K562 (cell line): ENCODE results near the gene TAF12. TPM values are rescaled to one million over a fixed set of nuclear protein-coding genes. Genes with fewer than 3 reads are reported as not detected.
A peak's percentile ranks its signal among the peaks of the same experiment; 100 is the strongest.

Experiments used
- ATF7 ChIP-seq: fragments of 450-650 bp; IDR thresholded peaks from 2 replicates; pipeline ENCODE4 v1.7.1; 2014; ENCODE audit warnings: mild to moderate bottlenecking, moderate library complexity
- CBX5 ChIP-seq: IDR thresholded peaks from 2 replicates; pipeline ENCODE4 v1.6.1; 2014; ENCODE audit warnings: low read depth, borderline replicate concordance
- E2F5 ChIP-seq: sonication (generic); formaldehyde crosslinking; IDR thresholded peaks from 2 replicates; pipeline ENCODE4 v1.8.0; 2022; ENCODE audit warnings: mild to moderate bottlenecking, missing genetic modification reagents
- MYC ChIP-seq, 2 experiments: fragments of 250-450 bp in 1 of 2; sonication (Bioruptor Pico) in 1 of 2; IDR thresholded peaks; 2 replicates each; pipeline versions ENCODE4 v1.5.1 to v1.6.1; 2012 to 2021; ENCODE audit warnings: low read depth in 2 of 2, borderline replicate concordance in 1 of 2, improper control_type of control experiment in 1 of 2, low read length in 1 of 2, mild to moderate bottlenecking in 1 of 2, moderate library complexity in 1 of 2
- NCOR1 ChIP-seq: fragments of 450-650 bp; IDR thresholded peaks from 2 replicates; pipeline ENCODE4 v1.6.1; 2016; ENCODE audit warnings: mild to moderate bottlenecking, moderate library complexity
- NFXL1 ChIP-seq: fragments of 450-650 bp; formaldehyde crosslinking; IDR thresholded peaks from 2 replicates; pipeline ENCODE4 v1.4.0; 2021; ENCODE audit warnings: mild to moderate bottlenecking
- NR3C1 ChIP-seq: sonication (generic); formaldehyde crosslinking; IDR thresholded peaks from 2 replicates; pipeline ENCODE4 v1.8.1; 2022; ENCODE audit warnings: missing genetic modification reagents
- OTX1 ChIP-seq: fragments of 450-650 bp; formaldehyde crosslinking; IDR thresholded peaks from 2 replicates; pipeline ENCODE4 v1.4.0; 2022; ENCODE audit warnings: mild to moderate bottlenecking
- POLR2AphosphoS5 ChIP-seq: IDR thresholded peaks from 2 replicates; pipeline ENCODE4 v1.6.1; 2011; ENCODE audit warnings: mild to moderate bottlenecking, low read depth, low read length, moderate library complexity; ENCODE audit not compliant: control insufficient read depth, insufficient read depth
- RFX5 ChIP-seq: IDR thresholded peaks from 2 replicates; pipeline ENCODE4 v1.6.1; 2011; ENCODE audit warnings: low read depth, mild to moderate bottlenecking, improper control_type of control experiment, low read length
- TRIM24 ChIP-seq, 2 experiments: fragments of 450-650 bp; IDR thresholded peaks; 2 replicates each; pipeline ENCODE4 v1.6.1; 2016
- TSHZ1 ChIP-seq: fragments of 250-450 bp; sonication (Bioruptor Pico); IDR thresholded peaks from 2 replicates; pipeline ENCODE4 v1.4.0; 2020; ENCODE audit warnings: mild to moderate bottlenecking, moderate library complexity
- ZNF140 ChIP-seq: fragments of 250-450 bp; sonication (Bioruptor Pico); IDR thresholded peaks from 2 replicates; pipeline ENCODE4 v1.8.0; 2021; ENCODE audit warnings: moderate library complexity, mild to moderate bottlenecking, inconsistent platforms
- ZNF764 ChIP-seq: fragments of 250-450 bp; sonication (Bioruptor Pico); IDR thresholded peaks from 2 replicates; pipeline ENCODE4 v1.4.0; 2020; ENCODE audit warnings: low read depth, mild to moderate bottlenecking, moderate library complexity
- ZSCAN32 ChIP-seq: fragments of 450-650 bp; formaldehyde crosslinking; IDR thresholded peaks from 2 replicates; pipeline ENCODE4 v1.4.0; 2020; ENCODE audit warnings: mild to moderate bottlenecking, moderate library complexity
- polyA plus RNA-seq, 8 experiments: library from polyadenylated mRNA; depleted of rRNA in 4 of 8; stranded (reverse) in 5 of 8; unstranded in 3 of 8; fragments of >200 nt; fragmentation: Nextera tagmentation in 2 of 8; fragmentation: Illumina TruSeq in 1 of 8; extraction: Ambion mirVana in 2 of 8; extraction: Trizol in 1 of 8; gene quantifications; 2 replicates each; pipeline versions ENCODE4 v1.2.1 to v1.2.3, GENCODE V29; 2011 to 2014; ENCODE audit warnings: inconsistent platforms in 1 of 8, missing spikeins in 1 of 8
- total RNA-seq, 7 experiments: library from RNA; depleted of rRNA in 6 of 7; stranded (reverse); fragments of >200 nt in 6 of 7; fragmentation: Illumina TruSeq in 2 of 7; extraction: Trizol in 2 of 7; gene quantifications; 2 replicates each; pipeline versions ENCODE4 v1.2.1 to v1.2.3, GENCODE V29; 2011 to 2021; ENCODE audit warnings: low replicate concordance in 1 of 7
- TF ChIP-seq, protein P1 (sequence below): sonication (generic); formaldehyde crosslinking; IDR thresholded peaks from 2 replicates; pipeline ENCODE4 v1.8.1; 2023; ENCODE audit warnings: mild to moderate bottlenecking, missing genetic modification reagents
- TF ChIP-seq, protein P2 (sequence below), 2 experiments: fragments of 450-650 bp in 1 of 2; sonication (generic) in 1 of 2; formaldehyde crosslinking; conservative IDR thresholded peaks; 2 replicates each; pipeline versions ENCODE4 v1.4.0 to v1.8.1; 2020 to 2022; ENCODE audit warnings: mild to moderate bottlenecking in 1 of 2, missing genetic modification reagents in 1 of 2

Gene TAF12
- total and polyA plus RNA-seq, 9 of the 15 experiments (the other 6 are each of a cell fraction or from before 2014, with no cell fraction given) = 31.6 to 89.0 (median 50.5) TPM

GRCh38 chr1:28581531-28582247, 61.2 kb downstream of the TAF12 start (continued):
- TF ChIP-seq, protein P1, sequence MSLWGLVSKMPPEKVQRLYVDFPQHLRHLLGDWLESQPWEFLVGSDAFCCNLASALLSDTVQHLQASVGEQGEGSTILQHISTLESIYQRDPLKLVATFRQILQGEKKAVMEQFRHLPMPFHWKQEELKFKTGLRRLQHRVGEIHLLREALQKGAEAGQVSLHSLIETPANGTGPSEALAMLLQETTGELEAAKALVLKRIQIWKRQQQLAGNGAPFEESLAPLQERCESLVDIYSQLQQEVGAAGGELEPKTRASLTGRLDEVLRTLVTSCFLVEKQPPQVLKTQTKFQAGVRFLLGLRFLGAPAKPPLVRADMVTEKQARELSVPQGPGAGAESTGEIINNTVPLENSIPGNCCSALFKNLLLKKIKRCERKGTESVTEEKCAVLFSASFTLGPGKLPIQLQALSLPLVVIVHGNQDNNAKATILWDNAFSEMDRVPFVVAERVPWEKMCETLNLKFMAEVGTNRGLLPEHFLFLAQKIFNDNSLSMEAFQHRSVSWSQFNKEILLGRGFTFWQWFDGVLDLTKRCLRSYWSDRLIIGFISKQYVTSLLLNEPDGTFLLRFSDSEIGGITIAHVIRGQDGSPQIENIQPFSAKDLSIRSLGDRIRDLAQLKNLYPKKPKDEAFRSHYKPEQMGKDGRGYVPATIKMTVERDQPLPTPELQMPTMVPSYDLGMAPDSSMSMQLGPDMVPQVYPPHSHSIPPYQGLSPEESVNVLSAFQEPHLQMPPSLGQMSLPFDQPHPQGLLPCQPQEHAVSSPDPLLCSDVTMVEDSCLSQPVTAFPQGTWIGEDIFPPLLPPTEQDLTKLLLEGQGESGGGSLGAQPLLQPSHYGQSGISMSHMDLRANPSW (CRISPR knock-in tag) = peak; percentile 44
- TF ChIP-seq, protein P2, sequence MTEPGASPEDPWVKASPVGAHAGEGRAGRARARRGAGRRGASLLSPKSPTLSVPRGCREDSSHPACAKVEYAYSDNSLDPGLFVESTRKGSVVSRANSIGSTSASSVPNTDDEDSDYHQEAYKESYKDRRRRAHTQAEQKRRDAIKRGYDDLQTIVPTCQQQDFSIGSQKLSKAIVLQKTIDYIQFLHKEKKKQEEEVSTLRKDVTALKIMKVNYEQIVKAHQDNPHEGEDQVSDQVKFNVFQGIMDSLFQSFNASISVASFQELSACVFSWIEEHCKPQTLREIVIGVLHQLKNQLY (CRISPR knock-in tag; conservative IDR thresholded peaks at IDR 0.05) = peak in 1 of 2 experiments; percentile 83; a peak in 2 of 4 replicates
- peak; percentile 96 for TF ChIP-seq E2F5 (CRISPR knock-in tag)
- peak; percentile 51; the same call in 1 of the 2 replicates for TF ChIP-seq NR3C1 (CRISPR knock-in tag)
- no peak for TF ChIP-seq CBX5
- no peak for TF ChIP-seq NFXL1 (CRISPR knock-in tag)
- TF ChIP-seq ZNF764 = 0 out of 2 replicates have a peak, but pooled peaks have one; percentile 30
- no peak for TF ChIP-seq ZNF140 (CRISPR knock-in tag)
- peak; percentile 67; the same call in 1 of the 2 replicates for TF ChIP-seq OTX1 (CRISPR knock-in tag)
- peak; percentile 80 for TF ChIP-seq NCOR1
- peak; percentile 81; the same call in 1 of the 2 replicates for TF ChIP-seq RFX5
- peak; percentile 99 for TF ChIP-seq POLR2AphosphoS5
- peak; percentile 90 for TF ChIP-seq ATF7
- TF ChIP-seq TRIM24 (IDR thresholded peaks at IDR 0.05) = peak in 1 of 2 experiments; percentile 61; a peak in 1 of 4 replicates
- TF ChIP-seq MYC (IDR thresholded peaks at IDR 0.05; ENCODE audit: low read depth, low read length) = peak; percentile 98
- TF ChIP-seq MYC (CRISPR knock-in tag; IDR thresholded peaks at IDR 0.05; ENCODE audit: borderline replicate concordance, low read depth) = peak; percentile 91; the same call in 1 of the 2 replicates
- no peak for TF ChIP-seq ZSCAN32 (CRISPR knock-in tag)
- no peak for TF ChIP-seq TSHZ1 (CRISPR knock-in tag)
